Fibroblast of lung (primary cell): ENCODE data around the gene MAP2K5. TPM values are rescaled to one million over a fixed set of nuclear protein-coding genes. Genes with fewer than 3 reads are reported as not detected.

Experiments used
- DNase-seq, 2 donors: peaks; one replicate each; pipeline versions ENCODE4 v3.0.0 to v3.0.0-alpha.2; 2010; ENCODE audit warnings: low read depth in 2 of 2
- H2AFZ ChIP-seq: 2 replicates; pipeline ENCODE4 v1.5.1; 2012; ENCODE audit warnings: low read length, control low read depth, inconsistent platforms
- H3K27ac ChIP-seq: 2 replicates; pipeline ENCODE4 v1.5.1; 2011; ENCODE audit warnings: low read length, control low read depth; ENCODE audit not compliant: insufficient read depth
- H3K27me3 ChIP-seq: 2 replicates; pipeline ENCODE4 v1.5.1; 2011; ENCODE audit warnings: mild to moderate bottlenecking, low read length; ENCODE audit not compliant: control insufficient read depth, insufficient read depth
- H3K36me3 ChIP-seq: 2 replicates; pipeline ENCODE4 v1.5.1; 2011; ENCODE audit warnings: low read length; ENCODE audit not compliant: control insufficient read depth, insufficient read depth
- H3K4me1 ChIP-seq: 2 replicates; pipeline ENCODE4 v1.5.1; 2011; ENCODE audit warnings: low read length; ENCODE audit not compliant: control insufficient read depth, insufficient read depth; ENCODE audit errors: extremely low read depth
- H3K4me2 ChIP-seq: 2 replicates; pipeline ENCODE4 v1.5.1; 2011; ENCODE audit warnings: low read length, control low read depth; ENCODE audit not compliant: insufficient read depth; ENCODE audit errors: extremely low read depth
- H3K4me3 ChIP-seq, 4 experiments: fragments of 200-600 bp in 1 of 4; sonication (generic) in 1 of 4; replicated peaks in 1 of 4; 2 replicates each; pipeline ENCODE4 v1.5.1; 2011 to 2016; ENCODE audit warnings: low read length in 4 of 4, low read depth in 3 of 4, mild to moderate bottlenecking in 3 of 4, control low read depth in 2 of 4, inconsistent platforms in 1 of 4, mixed read lengths in 1 of 4; ENCODE audit not compliant: insufficient read depth in 1 of 4; ENCODE audit errors: control extremely low read depth in 1 of 4
- H3K79me2 ChIP-seq: 2 replicates; pipeline ENCODE4 v1.5.1; 2012; ENCODE audit warnings: mild to moderate bottlenecking, low read length, inconsistent platforms; ENCODE audit not compliant: control insufficient read depth, insufficient read depth
- H3K9ac ChIP-seq: 2 replicates; pipeline ENCODE4 v1.5.1; 2011; ENCODE audit warnings: mild to moderate bottlenecking, low read length, control low read depth; ENCODE audit not compliant: insufficient read depth
- H3K9me3 ChIP-seq: 2 replicates; pipeline ENCODE4 v1.5.1; 2012; ENCODE audit warnings: low read depth, low read length; ENCODE audit not compliant: control insufficient read depth, insufficient read depth
- H4K20me1 ChIP-seq: 2 replicates; pipeline ENCODE4 v1.5.1; 2011; ENCODE audit warnings: low read length; ENCODE audit not compliant: control insufficient read depth, insufficient read depth; ENCODE audit errors: extremely low read depth
- CTCF ChIP-seq, 2 donors: IDR thresholded peaks in 1 of 2; conservative IDR thresholded peaks in 1 of 2; 1 replicate in 1 of 2; 2 replicates in 1 of 2; pipeline ENCODE4 v1.5.1; 2011 to 2012; ENCODE audit warnings: low read length in 2 of 2, control low read depth in 1 of 2, inconsistent platforms in 1 of 2, low read depth in 1 of 2, mild to moderate bottlenecking in 1 of 2
- EZH2 ChIP-seq: IDR thresholded peaks from 2 replicates; pipeline ENCODE4 v1.5.1; 2012; ENCODE audit warnings: low read length, control low read depth, mild to moderate bottlenecking; ENCODE audit errors: missing control alignments
- polyA plus RNA-seq, 2 donors: library from polyadenylated mRNA; depleted of rRNA in 1 of 2; stranded (reverse) in 1 of 2; unstranded in 1 of 2; fragments of >200 nt; gene quantifications; 2 replicates each; pipeline ENCODE4 v1.2.1, GENCODE V29; 2011 to 2012; ENCODE audit warnings: missing spikeins in 1 of 2
- total RNA-seq: library from RNA; depleted of rRNA; stranded (reverse); fragments of >200 nt; gene quantifications from 2 replicates; pipeline ENCODE4 v1.2.1, GENCODE V29; 2014

The MAP2K5 gene
- total and polyA plus RNA-seq, 2 donors (not counting 1 experiment from before 2014, with no cell fraction given) = 5.7 to 10.2 TPM

GRCh38 chr15:67750371-67750770 is 207.9 kb downstream of the MAP2K5 start:
- Histone ChIP-seq H4K20me1 (no peaks in the 10 kb centered on the region), H3K9ac (no peak overlapping the region), H3K36me3 (no peaks in the 10 kb centered on the region), H3K27ac (no peak overlapping the region), H3K4me3 (no peak overlapping the region), H3K27me3 (no peaks in the 10 kb centered on the region), H3K9me3 (no peaks in the 10 kb centered on the region), H3K4me1 (peaks cover 3% of the 10 kb centered on the region), H2AFZ (no peak overlapping the region), H3K79me2 (no peaks in the 10 kb centered on the region), H3K4me2 (no peak overlapping the region)
- no peak for TF ChIP-seq CTCF (conservative IDR thresholded peaks at IDR 0.05 in 1 of 2, IDR thresholded peaks at IDR 0.05 in 1 of 2; ENCODE audit: low read depth in 1 of 2, low read length in 2 of 2)
- TF ChIP-seq EZH2 = no peak
- DNase-seq = no peak

- Histone ChIP-seq H3K9ac (no peak overlapping the region), H3K9me3 (no peaks in the 10 kb centered on the region), H3K27ac (no peak overlapping the region), H2AFZ (no peak overlapping the region), H3K4me2 (no peak overlapping the region), H3K4me1 (no peaks in the 10 kb centered on the region), H3K27me3 (no peaks in the 10 kb centered on the region), H3K79me2 (no peaks in the 10 kb centered on the region), H4K20me1 (no peaks in the 10 kb centered on the region), H3K4me3 (no peak overlapping the region), H3K36me3 (no peaks in the 10 kb centered on the region)
- no peak for DNase-seq
- TF ChIP-seq CTCF (conservative IDR thresholded peaks at IDR 0.05 in 1 of 2, IDR thresholded peaks at IDR 0.05 in 1 of 2; ENCODE audit: low read depth in 1 of 2, low read length in 2 of 2) (no peak), EZH2 (no peak)
Observed at GRCh38 chr15:67753891-67754290, 211.4 kb downstream of the MAP2K5 start.

- Histone ChIP-seq H4K20me1 (no peaks in the 10 kb centered on the region), H3K36me3 (no peaks in the 10 kb centered on the region), H3K9ac (no peak overlapping the region), H3K27me3 (no peaks in the 10 kb centered on the region), H3K79me2 (no peaks in the 10 kb centered on the region), H2AFZ (no peak overlapping the region), H3K4me3 (no peak overlapping the region), H3K4me1 (no peaks in the 10 kb centered on the region), H3K4me2 (no peak overlapping the region), H3K9me3 (no peaks in the 10 kb centered on the region), H3K27ac (no peak overlapping the region)
- TF ChIP-seq CTCF (conservative IDR thresholded peaks at IDR 0.05 in 1 of 2, IDR thresholded peaks at IDR 0.05 in 1 of 2; ENCODE audit: low read depth in 1 of 2, low read length in 2 of 2) (no peak), EZH2 (no peak)
- no peak for DNase-seq
Observed at GRCh38 chr15:67755264-67755663, 212.8 kb downstream of the MAP2K5 start.
